C1 segment of cervical spinal cord (tissue), 14 donors: ENCODE data around the gene SARS2.
A peak's percentile ranks its signal among the peaks of the same experiment; 100 is the strongest.
"Not testable (repeated sequence)": the region's sequence is repeated elsewhere in the genome, so short reads cannot be mapped to it uniquely, and the experiment has no call there.

Source experiments
- DNase-seq, 14 donors: peaks; one replicate each; lab custom pipeline; 2025; lab: John Stamatoyannopoulos, UW

Gene SARS2

DNA sequence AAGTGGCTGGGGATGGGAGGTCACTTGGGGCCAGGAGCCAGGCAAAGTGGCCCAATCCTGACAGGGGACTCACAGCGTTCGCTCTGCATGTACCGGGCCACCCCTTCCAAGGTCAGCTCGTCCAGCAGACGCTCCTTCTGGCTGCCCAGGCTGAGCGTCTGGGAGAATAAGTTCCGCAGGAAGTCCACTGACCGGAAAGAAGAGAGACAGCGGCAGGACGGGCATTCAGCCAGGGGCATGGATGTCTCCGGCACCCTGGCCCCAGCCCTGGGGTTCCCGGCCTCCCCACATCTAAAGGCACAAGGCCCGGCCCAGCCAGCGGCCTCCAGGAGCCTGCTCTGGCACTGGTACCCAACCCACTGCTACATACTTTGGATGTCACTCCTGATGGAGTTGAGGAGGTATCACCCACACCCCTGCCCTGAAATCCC lies 37.2 kb downstream of the SARS2 start:
- no peak for DNase-seq

DNA sequence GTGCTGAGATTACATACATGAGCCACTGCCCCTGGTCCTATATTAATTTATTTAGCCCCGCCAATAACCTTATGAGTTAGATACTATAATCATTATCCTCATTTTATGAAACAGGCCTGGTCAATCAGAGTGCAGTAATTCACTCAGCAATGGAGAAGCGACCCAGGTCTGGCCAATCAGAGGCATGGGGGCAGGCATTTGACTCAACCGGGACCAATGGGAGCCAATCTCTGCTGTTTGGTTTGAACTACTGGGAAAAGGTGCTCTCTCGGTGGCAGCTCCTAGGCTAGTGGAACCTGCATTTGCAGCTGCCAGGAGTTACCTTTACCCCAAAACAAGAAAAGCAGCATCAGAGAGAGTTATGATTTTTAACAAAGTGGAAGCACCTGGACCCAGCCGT lies 37.7 kb downstream of the SARS2 start:
- no peak for DNase-seq

DNA sequence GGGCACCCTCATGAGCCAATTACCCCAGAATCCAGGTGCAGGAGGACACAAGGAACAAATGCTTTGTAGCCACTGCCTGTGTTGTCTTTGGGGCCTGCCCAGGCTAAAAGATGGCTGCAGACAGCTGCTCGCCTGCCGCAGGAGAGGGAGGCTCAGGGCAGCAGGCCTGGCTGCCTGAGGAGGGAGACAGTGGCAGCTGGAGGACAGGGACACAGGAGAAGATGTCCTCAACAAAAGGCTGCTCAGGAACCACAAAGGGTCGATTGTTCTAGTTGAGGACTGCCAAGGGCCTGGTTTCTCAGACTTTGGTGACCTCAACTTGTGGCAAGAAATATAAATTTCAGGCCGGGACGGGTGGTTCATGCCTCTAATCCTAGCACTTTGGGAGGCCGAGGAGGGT lies 38.8 kb downstream of the SARS2 start:
- peak in 8 of 14 donors; percentile 12 to 47 (median 17) for DNase-seq

DNA sequence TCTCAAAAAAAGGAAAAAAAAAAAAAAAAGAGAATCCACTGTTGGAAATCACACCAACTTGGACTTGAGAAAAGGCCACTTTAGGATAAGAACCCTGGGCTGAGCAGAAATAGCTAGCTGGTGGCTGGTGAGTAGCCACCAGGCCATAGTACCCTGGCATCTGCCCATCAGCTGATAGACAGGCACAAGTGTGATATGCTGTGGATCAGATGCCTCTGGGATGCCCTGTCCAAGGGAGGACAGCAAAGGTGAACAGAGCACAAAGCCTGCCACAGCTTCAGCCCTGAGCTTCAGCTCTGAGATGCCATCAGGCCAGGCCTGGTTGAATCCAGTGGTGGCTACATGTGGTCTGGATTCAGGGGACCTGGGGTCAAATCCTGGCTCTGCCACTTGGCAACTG lies 39.9 kb downstream of the SARS2 start:
- DNase-seq = no peak

DNA sequence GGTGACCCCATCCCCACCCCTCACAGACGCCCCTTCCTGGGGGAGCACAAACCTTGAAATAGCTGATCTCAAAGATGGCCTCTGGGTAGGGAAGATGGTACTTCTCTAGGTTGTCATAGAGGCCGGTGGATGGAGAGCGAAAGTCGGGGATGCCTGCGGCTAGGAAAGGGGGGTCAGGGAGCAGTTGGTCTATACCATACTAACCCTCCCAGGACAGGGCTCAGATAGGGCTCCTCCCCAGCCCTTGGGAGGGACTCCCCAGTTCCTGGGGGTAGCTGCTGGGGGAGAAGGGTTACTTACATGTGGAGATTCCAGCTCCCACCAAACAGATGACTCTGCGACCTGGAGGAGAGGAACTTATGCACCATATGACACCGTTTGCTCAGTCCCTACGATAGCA lies 40.8 kb downstream of the SARS2 start:
- no peak for DNase-seq

DNA sequence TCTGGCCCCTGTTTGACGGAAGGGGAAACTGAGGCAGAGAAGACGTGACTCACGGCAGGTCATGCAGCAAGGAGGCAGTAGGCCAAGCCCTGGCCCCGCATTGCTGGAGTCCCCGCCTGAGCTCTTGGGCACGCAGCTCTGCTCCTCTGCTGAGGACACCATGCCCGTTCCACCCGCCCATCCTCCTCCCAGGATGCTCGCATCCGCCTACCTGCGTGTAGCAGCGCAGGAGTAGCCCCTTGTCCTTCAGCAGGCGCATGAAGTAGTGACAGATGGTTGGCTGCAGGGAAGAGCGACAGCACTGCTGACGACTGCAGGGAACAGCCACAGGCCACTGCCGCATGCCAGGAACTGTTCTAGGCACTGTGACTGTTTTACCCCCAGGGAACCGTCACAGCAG lies 41.7 kb downstream of the SARS2 start:
- peak in 1 of 14 donors; percentile 79 for DNase-seq

DNA sequence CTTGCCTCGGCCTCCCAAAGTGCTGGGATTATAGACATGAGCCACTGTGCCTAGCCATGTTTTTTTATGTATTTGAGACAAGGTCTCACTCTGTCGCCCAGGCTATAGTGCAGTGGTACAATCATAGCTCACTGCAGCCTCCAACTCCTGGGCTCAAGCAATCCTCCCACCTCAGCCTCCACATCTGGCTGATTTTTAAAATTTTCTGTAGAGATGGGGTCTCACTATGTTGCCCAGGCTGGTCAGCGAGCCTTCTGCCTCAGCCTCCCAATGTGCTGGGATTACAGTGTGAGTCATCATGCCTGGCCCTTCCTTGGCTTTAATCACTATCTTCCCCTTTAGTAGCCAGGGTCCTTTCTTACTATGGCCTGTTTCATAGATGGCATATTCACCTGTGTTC lies 45.9 kb downstream of the SARS2 start:
- DNase-seq = not testable (repeated sequence)

DNA sequence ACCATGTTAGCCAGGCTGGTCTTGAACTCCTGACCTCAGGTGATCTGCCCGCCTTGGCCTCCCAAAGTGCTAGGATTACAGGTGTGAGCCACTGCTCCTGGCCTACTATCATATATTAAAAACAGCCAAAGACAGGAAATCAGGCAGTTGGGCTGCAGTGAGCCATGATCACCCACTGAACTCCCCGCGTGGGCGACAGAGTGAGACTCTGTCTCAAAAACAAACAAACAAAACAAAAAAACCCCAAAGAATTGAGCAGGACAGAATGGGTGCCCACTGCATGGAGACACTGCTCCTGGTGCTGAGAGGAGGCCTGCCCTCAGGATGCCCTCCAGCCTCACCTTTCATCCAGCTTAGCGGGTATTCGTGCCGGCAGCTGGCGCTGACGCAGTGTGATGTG lies 47.3 kb downstream of the SARS2 start:
- DNase-seq = no peak

DNA sequence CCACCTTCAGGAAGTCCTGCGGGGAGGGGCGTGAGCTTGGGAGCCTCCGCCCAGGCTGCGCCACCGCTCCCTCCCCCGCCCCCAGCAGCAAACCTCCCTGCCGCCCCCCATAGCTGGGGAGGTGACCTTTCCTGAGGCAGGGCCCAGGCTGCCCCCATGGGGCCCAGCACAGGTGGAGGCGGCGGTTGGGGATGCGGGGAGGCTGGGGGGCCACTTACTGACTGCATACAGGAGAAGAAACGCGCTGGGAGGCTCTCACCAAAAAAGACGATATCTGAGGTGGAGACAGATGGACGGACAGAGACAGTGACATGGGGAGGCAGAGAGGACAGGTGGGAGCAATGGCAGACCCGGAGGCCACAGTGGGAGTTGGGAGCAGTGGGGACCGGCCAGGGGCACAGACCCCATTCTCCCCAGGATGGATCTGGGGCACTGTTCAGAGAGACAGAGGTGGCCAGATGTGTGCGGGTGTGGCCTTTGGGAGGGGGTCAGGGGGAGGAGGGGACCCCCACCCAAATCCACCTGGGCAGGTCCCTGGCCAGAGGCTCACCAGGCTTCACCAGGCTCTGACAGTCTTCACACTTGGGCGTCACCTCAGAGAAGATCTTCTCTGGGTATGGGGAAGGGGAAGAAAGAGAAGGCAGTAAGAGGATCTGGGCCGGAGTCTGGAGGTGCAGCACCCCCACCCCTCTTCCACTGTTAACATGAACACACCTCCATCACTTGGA lies 49.5 kb downstream of the SARS2 start:
- no peak for DNase-seq

DNA sequence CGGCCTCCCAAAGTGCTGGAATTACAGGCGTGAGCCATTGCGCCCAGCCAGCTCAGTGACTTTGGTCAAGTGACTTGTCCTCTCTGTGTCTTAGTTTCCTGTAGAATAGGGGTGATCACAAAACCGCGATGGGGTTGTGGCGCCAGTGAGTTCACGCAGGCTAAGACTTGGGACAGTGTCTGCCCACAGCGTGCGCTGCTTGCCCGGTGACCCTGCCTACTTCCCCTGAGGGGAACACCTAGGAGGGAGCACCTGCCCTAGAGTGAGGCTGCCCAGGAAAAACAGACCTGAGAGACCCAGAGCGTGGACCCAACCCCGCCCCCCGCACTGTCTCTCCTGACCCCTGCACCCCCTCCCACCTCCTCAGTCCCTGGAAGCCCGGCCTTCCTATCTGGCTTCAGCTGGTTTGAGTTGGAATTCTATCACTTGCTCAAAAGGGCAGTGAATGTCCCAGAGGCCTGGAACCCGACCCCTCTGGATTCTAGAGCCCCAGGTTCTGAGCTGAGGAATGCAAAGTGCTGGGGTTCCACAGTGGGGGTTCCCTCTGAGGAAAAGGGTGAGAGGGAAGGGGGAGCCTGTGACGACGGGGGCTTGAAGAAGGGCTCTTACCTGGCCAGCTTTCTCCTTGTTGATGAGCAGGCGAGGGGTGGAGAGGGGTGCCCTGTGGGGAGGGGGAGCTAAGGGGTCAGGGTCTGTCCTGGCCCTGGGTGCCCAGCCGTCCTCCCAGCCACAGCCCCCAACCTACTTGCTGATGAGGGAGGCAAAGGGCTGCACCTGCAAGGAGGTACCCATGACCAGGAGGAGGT lies 50.3 kb downstream of the SARS2 start:
- DNase-seq = no peak

DNA sequence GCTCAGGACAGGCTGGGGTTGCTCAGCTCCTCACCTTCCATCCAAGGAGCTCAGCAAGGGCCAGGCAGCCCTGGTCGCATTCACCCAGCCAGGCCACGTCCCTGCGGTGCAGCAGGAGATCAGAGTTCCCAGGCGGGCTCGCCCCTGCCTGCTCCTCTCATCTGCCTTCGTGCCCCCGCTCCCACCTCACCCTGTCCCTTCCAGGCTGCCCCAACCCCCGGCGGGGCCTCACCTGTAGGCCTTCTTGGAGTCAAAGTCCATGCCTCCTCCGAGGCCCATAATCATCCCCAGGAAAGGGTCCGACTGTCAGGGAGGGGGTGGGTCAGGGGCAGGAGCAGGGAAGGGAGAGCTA lies 51.2 kb downstream of the SARS2 start:
- no peak for DNase-seq

DNA sequence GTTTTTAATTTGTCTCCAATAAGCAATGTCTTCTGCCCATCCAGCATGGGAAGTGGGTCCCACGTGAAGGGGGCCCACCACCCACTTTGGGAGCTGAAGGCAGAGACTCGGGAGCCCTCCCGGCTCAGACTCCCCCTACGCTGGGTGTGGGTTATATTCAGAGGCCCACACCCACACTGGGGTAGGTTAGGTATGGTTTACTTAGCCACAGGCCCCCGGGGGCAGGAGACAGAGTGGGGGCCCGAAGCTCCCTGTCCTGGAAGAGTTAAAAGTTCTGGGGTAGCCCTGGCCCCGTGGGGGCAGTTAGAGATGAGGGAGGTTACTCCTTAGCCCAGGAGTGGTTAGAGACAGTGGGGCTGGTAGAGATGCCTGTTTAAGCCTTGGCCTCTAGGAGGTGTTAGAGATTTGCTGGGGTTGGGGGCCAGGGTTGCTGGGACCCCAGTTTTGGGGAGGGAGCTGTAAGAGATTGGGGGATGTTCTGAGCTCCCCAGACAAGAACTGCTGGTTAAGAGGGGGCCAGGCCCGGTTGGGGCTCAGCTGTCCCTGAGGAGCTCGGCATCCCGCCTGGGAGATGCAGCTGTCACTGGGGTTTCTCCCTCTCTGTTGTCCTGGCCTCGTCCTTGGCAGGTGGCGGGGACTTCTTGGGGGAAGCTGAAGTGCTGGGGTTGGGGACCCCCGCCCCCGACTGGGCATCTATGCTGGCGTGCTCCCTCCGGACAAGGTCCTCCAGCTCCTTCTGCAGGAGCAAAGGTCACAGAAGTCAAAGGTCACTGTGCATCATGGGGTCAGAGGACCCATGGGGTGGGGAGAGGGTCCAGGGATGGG lies 51.8 kb downstream of the SARS2 start:
- no peak for DNase-seq

DNA sequence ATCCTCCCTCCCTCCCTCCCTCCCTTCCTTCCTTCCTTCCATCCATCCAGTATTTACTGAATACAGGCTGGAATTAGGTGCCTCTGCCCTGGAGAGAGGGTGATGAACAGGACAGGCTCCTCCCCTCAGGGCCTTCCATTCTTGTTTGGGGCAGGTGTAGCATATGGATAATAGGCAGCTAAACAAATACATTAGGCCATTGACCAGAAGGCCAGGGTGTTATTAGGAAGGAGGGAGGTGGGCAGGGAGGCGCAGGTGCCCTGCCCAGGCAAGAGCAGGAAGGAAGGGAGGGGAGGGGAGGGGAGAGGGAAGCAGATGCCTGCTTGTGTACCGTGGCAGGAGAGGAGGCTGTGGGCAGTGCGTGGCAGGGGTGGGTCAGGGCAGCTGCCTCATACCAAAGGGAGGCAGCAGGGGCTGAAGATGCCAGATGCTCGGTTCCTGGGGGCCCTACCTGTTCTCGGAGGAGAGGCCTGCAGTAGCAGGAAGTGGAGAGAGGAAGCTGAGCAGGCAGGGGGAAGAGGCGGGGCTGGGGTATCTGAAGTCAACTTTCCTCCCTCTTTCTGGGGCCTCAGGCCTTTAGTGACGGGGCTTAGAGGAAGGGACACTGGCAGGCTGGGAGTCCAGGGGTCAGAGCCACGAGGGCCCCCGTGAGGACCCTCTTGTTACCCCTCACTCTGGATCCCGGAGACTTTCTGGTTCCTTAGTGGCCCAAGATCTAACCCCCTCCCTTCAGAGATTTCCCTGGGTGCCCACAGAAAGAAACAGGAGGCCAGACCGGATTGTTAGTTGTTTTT lies 52.6 kb downstream of the SARS2 start, which contains the start of gene RINL:
Gene RINL (minus strand): TSS at position 495 of the 794 bp plus-strand sequence. CDS start 1,533 bp downstream, outside the sequence.
- peak in 2 of 14 donors; percentile 11 to 21 for DNase-seq

DNA sequence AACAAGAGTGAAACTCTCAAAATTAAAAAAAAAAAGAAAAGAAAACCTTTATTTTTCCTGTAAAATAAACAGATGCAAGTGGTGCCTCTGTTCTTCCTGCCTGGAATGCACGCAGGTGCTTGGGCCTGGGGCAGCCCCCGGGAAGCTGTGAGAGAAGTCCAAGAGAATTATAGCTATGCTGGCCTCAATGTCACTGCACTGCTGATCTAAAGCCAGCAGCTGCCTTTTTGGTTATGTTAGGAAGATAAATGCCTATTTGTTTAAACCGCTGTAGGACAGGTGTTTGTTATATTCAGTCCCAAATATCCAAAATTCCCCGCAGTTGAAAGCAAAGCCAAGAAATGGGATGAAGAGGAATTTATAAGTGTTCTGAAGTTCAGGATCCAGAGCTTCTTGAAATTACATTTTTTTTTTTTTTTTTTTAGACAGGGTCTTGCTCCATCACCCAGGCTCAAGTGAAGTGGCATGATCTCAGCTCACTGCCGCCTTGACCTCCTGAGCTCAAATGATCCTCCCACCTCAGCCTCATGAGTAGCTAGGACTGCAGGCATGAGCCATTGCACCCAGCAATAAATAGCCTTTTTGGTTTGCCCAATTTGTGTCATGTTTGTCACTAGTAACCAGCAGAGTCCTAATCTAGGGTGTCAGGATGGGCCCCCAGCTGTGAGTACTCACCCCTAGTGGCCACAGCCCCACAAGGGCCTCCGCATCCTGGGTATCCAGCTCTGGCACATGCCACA lies 54.7 kb downstream of the SARS2 start:
- DNase-seq = no peak

DNA sequence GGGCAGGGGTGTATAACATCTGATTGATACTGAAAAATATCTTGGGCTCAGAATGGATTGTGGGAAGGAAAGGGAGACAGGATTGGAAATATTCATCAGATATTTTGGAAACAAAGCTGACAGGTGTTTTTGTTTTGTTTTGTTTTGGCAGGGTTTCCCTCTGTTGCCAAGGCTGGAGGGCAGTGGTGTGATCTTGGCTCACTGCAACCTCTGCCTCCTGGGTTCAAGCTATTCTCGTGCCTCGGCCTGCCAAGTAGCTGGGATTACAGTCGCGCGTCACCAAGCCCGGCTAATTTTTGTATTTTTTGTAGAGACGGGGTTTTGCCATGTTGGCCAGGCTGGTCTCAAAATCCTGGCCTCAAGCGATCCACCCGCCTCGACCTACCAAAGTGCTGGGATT lies 57.2 kb downstream of the SARS2 start:
- DNase-seq = not testable (repeated sequence)

DNA sequence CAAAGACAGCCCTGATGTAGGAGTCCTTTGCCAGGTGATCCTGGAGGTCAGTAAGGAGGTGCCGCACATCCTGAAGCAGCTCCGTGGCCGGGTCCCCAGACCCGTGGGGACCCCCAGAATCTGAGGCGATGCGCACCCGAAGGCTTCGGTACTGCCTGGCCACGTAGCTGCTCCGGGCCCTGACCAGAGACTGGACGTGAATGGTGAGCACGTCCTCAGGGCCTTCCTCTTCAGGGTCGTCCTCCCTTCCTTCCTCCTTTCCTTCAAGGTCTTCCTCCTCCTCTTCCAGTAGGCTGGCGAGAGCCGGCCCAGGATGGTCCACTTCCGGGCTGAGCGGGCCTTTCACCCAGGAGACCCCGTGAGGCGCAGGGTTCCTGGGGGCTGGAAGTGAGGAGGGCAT lies 60.0 kb downstream of the SARS2 start:
- no peak for DNase-seq

DNA sequence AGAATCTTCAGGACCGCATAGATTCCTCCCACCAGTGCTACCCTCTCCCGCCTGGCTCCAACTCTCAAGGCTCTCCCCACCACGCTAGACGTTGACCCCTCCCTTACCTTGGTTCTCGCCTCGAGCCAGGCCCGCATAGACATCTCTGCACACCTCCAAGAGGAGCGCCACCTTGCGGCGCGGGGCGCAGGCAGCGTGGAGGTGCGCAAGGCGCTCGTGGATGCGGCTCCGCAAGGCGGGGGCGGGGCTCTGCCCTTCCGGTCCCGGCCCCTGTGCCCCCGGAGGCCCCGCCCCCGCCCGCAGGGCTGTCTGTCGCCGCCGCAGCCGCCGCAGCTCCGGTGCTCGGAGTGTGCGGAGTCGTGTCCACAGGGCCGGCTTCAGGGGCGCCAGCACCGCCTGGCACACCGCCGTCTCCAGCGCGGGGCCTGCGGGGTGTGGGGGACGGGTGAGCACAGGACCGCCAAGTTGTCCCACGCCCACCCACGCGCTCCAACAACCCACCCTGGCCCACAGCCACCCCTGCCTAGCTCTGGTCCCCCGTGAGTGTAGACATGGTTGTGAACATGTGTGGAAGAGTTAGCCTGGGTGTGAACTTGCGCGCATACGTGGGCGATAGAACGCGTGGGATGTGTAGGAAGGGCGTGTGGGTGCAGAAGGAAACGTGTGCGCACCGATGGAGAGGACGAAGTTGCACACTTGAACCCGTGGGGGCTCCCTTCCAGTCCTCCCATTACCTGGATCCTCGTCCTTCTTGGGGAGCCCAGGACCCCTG lies 60.5 kb downstream of the SARS2 start:
- peak in 8 of 14 donors; percentile 18 to 91 (median 30) for DNase-seq

DNA sequence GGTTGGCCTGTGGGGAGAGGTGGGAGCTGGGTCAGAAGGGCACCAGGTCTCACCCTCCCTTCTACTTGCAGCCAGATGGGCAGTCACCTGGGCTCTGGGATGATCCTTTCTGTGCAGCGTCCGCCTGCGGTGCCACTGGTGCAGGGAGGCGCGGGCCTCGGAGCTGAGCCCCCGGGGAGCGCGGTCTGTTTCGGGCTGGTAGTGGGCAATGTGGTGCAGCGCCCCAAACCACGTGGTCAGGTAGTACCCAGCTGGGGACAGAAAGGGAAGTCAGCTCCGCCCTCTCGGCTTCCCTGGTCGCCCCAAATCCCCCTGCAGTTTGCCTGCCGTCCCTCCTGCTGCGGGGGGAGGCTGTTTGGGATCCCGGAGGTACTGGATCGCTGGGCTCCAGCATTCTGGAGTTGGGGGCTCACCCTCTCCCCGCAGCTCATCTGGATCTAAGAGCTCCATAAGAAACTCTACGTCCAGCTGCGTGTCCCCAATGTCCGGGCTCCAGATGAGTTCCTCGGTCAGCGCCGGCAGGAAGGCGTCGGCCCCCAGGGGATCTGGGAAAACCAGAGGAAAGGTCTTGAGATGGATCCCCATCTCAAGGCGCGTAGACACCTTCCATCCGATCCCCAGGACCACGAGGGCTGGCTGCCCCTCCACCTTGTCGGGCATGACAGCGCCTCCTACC lies 61.3 kb downstream of the SARS2 start:
- peak in 1 of 14 donors; percentile 24 for DNase-seq

DNA sequence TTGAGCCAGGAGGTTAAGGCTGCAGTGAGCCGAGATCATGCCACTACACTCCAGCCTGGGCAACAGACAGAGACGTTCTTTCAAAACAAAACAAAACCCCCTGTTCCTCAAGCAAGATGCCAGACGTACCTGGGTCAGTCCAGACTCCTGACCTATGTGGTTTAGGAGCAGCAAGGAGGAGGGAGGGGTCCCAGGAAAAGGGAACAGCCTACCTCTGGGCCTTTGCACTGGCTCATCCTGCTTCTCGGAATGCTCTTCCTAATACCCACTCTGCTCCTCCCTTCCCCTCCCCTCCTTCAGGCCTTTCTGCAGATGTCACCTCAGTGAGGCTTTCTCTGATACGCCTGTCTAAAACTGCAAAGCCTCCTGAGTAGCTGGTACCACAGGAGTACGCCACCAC lies 62.0 kb downstream of the SARS2 start:
- no peak for DNase-seq
